GM18907 (cell line): Measurements from ENCODE around the gene DOCK4.

ENCODE experiments used
- ATAC-seq: cut with Tn5 transposase; IDR thresholded peaks from one replicate; pipeline ENCODE4 v1.9.1; 2021; ENCODE audit warnings: mild to moderate bottlenecking, moderate library complexity; ENCODE audit not compliant: unreplicated experiment

The DOCK4 gene

DNA sequence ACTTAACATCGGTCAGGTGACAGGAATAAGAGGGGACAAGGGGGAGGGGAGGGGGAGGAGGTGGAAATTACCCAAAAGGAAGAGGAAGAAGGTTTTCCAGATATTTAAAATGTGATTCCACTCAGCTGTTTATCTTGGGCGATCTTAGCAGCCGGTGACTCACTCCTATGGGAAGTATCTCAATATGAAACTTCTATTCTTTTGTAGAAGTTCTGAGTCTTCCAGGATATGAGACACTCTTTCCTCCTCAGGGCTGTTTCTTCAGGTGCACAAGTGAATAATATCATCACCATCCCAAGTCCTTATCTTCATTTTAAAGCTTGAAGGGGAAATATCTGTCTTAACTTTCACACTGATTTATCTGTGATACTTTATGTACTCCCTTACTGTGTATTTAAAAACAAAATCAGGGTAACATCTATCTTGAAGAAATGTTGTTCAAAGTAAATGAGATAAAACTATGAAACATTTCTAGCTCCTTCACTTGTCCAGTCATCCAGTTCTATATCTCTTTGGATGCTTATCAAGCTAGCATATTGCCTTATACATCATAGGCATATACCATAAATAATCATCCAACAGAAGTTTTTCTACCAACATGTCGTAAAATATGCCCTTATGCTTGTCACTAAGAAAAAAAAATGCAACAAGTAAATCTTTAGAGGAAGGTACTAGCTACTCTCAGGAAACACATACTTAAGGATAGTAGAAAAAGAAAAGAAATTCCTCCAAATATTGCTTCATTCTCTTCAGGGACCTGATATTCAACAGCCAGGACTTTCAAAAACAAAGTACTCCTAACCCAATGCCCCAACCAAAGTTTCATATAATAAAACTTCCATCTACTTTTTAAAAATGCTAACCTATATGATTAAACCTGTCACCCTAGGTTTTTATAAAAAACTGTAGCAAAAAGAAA lies 13.7 kb downstream of the DOCK4 start:
- ATAC-seq = no peak

DNA sequence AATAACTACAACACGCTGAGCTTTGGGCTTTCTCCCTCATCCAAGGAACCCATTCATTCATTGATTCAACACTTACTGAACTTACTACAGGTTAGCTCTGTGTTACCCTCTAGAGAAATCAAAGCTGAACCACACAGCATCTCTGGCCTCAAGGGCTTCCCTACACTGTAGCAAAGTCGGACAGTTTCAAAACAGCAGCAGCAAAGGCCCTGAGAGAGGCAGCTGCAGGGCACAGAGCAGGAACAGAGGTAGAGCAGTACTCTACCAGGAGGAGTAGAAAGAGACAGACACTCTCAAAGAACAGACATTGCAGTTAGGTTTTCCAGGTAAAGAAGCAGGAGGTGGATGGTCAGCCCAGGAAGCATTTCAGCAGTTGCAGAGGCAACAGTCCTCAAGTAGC lies 16.1 kb downstream of the DOCK4 start:
- no peak for ATAC-seq

DNA sequence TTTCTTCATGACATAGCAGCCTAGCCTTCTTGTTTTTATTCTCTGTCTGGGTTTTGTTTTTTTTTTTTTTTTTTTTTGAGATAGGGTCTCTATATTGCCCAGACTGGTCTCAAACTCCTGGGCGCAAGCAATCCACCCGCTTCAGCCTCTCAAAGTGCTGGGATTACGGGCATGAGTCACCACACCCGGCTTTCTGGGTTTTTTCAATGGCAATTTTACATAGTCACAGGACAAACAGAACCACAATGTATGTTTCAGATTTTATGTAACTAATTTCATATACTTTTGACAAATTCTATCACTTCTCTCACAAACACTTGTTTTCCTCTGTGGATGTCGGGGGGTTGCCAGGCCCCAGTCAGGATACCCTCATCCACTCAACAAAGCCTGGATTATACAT lies 16.5 kb downstream of the DOCK4 start:
- no peak for ATAC-seq

DNA sequence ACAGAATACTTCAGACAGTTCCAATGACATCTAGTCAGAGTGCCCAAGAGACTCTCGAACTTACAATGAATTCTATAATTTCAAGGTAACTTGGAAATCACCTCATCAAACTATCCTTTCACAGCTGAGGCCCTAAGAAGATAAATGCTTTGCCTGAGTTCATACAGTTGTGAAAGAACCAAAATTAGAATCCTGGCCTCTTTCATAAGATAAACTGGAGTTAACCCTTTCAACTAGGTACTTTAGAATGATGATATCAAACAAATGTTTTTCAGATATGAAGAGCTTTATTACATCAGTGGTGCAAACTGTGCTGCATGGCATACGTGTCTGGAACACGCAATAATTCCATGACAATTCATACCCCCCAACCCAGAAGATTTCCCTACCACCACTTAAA lies 17.9 kb downstream of the DOCK4 start:
- no peak for ATAC-seq

DNA sequence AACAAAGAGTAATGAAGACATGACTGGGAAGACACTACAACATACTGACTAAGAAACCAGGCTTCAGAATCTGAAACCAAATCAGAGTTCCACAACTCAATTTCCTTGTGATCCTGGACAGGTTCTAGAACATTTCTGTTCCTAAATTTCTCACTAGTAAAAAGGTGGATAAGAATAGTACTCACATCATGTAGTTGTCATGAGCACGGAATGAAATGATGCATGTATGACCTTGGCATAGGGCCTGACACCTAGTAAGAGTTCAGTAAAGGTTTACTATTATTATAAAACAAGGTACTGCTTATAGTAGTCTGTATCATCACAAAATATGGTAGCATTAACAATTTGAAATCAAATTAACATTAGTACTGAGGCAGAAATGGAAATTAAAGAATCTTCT lies 19.9 kb downstream of the DOCK4 start:
- no peak for ATAC-seq

DNA sequence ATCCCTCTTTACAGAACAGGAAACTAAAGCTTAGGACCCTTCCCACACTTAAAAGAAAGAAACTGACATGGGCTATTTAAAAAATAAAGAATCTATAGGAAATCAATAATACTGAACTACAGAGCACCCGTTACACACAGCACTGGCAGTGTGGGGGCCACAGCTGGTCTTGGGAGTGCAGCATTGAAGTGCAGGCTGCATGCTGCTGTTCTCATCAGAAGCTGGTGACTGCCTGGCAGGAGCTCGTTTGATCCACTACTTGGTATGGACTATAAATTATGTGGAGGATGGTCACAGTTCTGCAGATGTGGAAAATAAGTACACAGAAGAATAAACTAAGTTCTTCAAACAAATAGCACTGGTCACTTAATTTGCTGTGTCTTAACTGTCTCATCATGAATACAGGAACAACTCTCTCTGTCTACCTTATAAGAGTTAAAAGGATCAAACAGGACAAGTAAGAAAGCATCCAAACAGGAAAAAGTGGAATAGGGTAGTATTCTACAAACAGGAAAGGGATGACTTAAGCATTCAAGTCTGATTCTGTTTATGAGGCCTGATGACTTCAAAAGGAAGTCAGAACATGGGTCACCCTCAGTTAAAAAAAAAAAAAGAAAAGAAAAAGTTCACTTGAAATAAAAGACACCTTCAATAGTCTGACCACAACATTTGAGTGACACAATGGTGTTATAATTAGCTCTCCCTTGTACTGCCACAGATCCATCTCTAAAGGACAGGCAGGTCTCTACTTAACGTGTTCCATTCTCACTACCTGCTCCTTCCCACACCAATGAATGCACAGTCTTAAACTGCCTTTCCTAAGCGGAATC lies 21.0 kb downstream of the DOCK4 start:
- ATAC-seq = no peak

DNA sequence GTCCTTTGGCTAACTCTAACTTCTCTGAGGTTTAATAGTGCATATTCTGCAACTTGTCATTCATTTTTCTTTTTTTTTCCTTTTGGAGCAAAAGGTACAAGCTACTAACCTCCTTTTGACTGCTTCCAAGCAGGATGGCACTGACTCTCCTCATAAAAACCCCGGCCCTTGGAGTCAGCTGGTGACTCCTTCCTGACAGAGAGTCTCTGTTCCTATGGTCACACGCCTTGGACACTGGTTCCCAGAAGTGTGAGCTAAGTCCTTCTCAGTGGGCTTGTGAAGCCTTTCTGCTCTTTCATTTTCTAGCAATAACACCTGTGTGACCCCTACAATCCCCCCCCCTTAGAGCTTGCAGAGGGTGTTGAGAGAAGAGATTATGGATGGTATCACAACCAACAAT lies 21.7 kb downstream of the DOCK4 start:
- ATAC-seq = no peak

DNA sequence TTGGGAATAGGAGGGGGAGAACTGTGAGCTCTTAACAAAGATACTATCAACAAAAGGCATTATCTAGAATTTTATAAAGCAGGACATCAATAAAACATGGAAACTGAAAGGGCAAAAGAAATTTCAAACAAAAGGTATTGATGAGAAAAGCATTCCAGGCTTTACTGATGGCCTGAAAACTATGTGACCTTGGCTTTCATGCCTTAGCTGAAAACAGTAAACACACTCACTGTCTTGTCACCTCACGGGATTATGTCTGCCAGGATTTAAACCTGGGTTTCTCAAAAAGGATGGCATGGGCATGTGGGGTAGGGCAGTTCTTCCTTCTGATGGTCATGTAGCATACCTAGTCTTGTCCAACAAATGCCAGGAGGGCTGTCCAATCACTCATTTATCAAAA lies 22.9 kb downstream of the DOCK4 start:
- no peak for ATAC-seq

DNA sequence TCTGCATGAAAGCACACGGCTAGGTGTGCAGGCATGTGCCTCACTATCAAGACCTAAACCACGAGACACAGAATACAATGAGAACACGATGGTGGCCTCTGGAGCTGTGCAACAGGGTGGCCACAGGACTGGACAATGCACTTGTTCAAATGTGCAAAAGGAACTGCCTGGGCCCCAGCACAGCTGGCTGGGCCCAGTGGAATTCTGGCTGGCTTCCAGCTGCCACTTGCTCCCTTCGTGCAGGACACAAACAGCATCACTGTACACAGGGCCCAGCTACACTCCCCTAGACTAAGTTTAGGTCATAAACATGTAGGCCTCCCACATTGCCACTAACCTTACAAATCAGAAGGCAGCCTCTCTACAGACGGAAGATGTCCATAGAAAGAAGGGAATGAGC lies 23.4 kb downstream of the DOCK4 start:
- ATAC-seq = no peak

DNA sequence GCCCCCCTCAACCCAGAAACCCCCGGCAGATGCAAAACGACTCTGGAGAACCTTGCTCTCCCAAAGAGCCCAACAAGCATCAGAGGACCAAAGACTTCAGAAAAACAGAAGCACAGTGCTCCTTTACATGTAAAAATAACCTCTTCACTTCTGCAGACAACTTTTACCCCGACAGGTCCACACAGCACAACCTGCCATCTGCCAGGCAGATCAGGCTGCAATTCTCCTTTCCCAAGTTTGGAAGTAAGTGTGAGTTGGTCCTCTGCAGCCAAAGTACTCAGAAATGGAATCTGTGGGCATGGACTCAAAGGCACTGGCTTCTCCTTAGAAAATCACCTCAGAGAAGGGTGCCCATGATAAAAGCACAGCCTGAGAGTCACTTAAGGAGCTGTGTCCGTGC lies 26.0 kb downstream of the DOCK4 start:
- ATAC-seq = no peak

DNA sequence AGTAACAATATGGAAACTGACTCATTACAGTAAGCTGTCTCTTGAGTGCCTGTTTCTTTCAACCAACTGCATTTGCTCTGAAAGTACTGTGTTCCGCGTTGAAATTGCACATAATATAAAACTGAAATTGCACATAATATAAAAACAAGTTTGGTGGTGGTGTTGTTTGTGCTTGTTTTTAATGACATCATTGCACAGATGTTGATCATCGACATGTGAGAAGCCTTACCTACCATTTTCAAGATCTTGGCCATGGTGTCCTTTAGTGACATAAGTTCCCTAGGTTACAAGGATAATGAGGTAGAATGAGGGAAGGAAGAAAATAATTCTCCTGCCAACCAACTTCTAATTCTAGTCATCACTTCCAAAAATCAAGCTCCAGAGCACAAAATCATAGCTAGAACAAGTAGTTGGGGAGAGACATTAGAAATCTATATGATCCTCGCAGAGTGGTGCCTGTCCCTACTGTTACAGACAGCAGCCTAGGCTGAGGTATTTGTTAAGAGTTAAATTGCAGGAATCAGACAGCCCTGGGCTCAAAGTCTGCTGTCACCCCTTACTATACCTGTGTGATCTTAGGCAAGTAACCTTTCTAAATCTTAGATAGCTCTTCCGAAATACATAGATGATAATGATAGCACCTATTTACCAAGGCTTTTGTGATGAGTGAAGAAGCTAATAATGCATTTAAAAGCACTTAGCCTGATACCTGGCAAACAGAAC lies 29.3 kb downstream of the DOCK4 start:
- ATAC-seq = no peak

DNA sequence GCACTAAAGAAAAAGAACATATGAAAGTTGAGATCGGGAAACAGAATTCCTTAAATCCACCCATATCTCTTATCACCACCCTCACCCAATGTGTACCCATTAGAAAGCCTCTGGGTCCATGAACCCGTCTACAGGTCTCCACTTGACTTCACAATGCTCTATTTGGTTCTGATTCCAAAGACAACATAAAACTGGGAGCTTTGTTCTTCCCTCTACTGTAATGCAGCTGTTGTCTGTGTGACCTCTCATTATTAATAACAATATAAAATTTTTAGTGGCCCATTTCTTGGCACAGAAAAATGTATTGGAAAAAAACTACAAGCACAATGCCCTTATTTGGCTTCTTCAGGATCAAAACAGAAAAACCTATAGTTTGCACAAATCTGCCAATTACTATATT lies 30.0 kb downstream of the DOCK4 start:
- ATAC-seq = no peak

DNA sequence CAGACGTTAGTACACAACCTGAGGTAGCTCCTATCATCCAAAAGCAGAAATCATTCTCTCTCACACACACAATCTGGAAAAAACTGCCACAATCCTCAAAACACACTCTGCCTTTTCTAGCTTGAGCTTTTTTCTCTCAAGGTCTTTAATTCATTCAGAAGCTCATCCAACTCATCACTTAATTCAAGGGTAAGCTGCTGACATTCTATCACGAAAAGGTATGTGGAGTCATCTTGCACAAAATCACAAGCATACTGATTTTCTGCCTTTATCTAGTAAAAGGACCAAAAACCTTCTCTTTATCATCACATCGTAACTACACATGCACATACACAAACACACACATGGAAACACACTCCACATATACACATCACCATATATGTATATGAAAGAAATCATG lies 32.0 kb downstream of the DOCK4 start:
- ATAC-seq = no peak

DNA sequence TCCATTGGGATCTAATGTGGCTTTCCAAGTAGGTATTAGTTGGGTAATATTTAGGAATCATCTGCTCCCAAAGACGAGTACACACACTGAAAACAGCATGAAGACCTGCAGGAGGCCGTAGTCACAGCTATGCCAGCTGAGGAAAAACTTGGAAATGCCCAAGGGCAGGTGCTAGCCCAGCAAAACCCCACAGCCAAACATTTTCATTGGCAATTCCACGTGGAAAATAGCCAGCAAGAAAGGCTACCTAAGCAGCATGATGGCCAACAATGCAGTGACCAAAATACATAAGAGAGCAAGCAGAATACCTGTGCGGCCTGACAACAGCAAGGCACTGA lies 32.7 kb downstream of the DOCK4 start:
- no peak for ATAC-seq

DNA sequence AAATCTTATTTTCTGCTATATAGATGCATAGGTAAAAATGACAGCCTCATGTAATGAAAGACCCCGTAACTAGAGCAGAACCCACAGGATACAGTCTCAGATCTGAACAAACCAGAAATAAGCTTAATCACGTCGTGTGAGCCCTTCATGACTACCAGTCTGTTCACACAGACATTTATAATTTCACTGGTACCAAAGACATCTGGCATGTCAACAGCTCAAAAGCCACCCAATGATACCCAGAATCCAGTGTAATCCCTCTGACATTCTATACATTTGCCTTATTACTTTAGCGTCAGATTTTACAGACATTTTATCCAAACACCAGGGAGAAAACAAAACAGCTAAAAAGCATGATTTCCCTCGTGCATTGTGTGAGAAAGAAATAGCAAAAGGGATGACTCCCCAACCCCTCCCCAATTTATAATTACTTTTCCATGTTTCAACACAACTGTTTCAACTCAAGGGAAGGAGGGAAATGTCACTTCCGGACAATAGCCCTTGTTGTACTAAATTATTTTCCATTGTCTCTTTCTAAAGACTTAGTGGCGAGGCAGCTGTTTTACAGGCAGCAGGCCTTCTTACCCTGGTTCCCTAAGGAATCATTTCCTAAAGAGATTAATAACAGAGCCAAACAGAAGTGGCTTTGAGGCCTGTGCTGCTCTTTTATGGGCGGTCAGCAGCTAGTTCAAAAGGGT lies 33.2 kb downstream of the DOCK4 start:
- ATAC-seq = no peak

DNA sequence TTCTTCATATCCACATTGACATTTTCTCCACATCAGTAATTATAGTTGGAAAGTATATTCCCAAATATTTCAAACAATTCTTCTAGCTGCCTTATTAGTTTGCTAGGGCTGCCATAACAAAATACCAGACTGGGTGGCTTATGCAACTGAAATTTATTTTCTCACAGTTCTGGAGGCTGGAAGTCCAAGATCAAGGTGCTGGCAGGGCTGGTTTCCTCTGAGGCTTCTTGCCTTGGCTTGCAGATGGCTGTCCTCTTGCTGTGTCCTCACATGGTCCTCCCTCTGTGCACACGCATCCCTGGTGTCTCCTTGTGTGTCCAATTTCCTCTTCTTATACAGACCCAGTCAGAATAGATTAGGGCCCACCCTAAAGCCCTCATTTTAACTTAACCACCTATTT lies 34.5 kb downstream of the DOCK4 start:
- ATAC-seq = no peak

DNA sequence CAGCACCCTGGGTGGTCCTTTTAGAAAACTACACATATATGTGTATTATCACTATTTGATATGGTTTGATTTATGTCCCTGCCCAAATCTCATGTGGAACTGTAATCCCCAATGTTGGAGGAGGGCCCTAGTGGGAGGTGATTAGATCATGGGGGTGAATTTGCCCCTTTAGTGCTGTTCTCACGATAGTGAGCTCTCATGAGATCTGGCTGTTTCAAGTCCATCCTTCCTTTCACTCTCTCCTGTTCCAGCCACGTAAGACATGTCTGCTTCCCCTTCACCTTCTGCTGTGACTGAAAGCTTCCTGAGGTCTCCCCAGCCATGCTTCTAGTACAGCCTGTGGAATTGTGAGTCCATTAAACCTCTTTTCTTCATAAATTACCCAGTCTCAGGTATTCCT lies 37.3 kb downstream of the DOCK4 start:
- no peak for ATAC-seq

DNA sequence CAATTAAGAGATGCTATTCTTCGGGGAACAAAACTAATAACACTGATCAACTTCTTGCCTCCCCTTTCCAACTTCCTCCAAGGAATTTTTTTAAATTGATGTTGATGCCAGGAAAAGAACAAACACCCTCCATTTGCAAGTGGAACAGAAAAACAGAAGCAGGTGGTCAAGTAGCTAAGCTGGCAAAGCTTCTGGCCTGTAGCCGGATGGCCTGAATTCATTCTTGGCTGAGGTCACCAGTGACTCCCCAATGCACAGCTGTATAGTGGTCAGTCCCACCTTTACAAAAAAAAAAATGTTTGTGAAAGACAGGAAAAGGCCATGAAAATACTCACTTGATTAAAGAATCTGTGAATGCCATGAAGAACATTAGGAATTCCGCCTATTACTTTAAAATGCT lies 39.1 kb downstream of the DOCK4 start:
- no peak for ATAC-seq

DNA sequence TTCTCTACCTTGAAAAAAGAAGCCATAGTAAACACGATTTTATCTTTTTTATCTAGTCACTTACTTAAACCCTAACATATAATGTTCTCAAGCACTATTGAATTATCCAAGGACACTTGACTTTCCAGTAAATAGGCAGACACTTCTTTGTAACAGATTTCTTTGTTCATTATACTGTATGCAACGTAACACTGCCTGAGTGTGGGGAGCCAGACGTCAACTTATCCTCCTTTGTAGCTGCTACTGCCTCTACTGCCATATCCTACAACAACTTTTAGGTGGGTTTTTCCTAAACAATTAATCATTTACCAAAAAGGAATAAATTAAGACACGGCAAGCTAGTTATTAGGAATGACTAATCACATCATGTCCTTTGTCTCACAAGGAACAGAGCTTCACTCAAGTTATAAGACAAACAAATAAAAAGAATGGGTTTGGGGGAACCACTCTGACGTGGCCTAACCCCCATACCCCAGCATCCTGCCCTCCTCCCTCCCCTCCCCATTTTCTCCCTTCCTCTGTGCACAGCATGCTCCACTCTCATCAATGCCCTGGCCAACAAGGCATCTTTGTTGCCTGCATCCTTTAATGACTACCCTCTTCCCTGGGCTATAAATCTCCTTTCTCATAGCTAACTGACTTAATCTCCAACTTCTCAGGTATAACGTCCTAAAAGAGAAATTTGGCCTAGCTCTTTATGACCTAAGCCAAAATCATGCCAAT lies 43.3 kb downstream of the DOCK4 start:
- no peak for ATAC-seq

DNA sequence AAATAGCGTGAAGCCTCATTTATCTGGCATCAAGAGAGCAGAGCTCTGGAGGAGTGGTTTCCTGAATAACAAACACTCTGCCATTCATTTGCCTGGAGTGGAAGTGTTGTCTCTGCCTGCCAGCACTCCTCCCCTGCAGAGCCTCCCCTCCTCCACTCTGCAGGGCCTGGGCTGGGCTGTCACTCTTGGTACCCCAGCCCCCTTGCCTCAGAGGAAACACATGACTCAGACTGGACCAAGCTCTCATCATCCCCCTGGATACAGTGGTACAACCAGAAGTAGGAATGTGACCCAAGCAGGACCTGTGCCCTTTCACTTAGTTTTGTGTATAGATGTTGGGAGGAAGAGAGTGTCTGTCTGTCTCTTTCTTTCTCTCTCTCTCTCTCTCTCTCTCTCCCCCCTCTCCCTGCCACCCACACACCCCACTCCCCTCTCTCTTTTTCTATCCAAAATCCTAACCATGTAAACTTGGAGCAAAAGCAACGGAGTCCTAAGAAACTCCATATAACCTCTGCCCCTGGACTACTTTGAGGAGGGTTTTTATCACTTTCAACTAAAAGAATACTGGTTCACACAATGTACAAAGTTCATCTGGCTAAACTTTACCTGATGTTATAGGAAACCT lies 43.9 kb downstream of the DOCK4 start:
- ATAC-seq = no peak
